Measurements from ENCODE around the gene USB1.

Gene USB1

DNA sequence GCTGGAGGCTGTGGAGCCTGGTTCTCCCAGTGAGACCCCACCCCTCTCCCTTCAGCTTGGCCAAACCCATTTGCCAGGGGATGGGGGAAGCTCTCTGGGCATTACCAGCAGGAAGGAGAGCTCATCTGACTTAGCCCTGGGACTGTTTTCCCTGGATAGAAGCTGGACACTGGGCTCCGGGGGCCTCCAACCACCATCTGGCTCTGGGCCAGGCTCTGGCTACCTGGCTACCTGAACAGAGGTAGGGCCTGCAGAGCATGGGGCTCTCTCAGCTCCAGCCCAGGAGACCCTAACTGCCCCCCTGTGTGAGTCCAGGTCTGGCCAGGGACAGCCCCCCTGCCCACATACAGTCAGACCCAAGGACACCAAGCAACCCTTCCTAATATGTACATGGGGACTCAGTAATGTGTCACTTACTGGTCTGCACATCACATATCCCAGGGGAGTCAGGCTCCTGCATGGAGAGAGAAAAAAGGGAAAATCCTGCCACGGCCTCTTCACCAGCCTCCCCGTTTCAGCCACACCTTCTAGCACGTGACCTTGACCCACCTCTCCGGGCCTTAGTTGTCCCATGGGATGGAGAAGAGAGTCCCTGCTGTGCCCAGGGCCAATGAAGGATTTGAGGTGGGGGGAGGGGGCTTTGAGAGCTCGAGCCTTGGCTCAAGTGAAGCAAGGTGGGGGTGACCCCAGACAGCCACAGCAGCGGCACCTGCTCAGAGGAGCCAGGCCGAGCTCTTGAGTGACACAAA, 44.1 kb upstream of the USB1 start:
- no peaks in the 10 kb centered on the region for H3K36me3 Mint-ChIP-seq (ENCODE audit: low read depth)
- no peak overlapping the region for H3K27ac Mint-ChIP-seq
- no peak overlapping the region for H3K4me3 Mint-ChIP-seq
- no peak for TF ChIP-seq CTCF (IDR thresholded peaks at IDR 0.05)
- H3K27me3 Mint-ChIP-seq (ENCODE audit: low read depth, poor library complexity): peaks cover 5% of the 10 kb centered on the region
- no peak for DNase-seq
- H3K4me1 Mint-ChIP-seq: peaks cover 4% of the 10 kb centered on the region
- no peaks in the 10 kb centered on the region for H3K9me3 Mint-ChIP-seq

GRCh38 chr16:57957673-57958392, 43.4 kb upstream of the USB1 start:
- TF ChIP-seq CTCF (IDR thresholded peaks at IDR 0.05): no peak
- H3K36me3 Mint-ChIP-seq (ENCODE audit: low read depth): no peaks in the 10 kb centered on the region
- H3K4me3 Mint-ChIP-seq: no peak overlapping the region
- no peaks in the 10 kb centered on the region for H3K9me3 Mint-ChIP-seq
- H3K4me1 Mint-ChIP-seq: peaks cover 4% of the 10 kb centered on the region
- peaks cover 5% of the 10 kb centered on the region for H3K27me3 Mint-ChIP-seq (ENCODE audit: low read depth, poor library complexity)
- no peak overlapping the region for H3K27ac Mint-ChIP-seq
- no peak for DNase-seq

- H3K9me3 Mint-ChIP-seq: no peaks in the 10 kb centered on the region
- no peaks in the 10 kb centered on the region for H3K36me3 Mint-ChIP-seq (ENCODE audit: low read depth)
- DNase-seq: no peak
- H3K4me1 Mint-ChIP-seq: peaks cover 4% of the 10 kb centered on the region
- no peak for TF ChIP-seq CTCF (IDR thresholded peaks at IDR 0.05)
- H3K4me3 Mint-ChIP-seq: no peak overlapping the region
- H3K27ac Mint-ChIP-seq: peak overlapping the region; percentile 51
- H3K27me3 Mint-ChIP-seq (ENCODE audit: low read depth, poor library complexity): peaks cover 5% of the 10 kb centered on the region
These were observed 42.7 kb upstream of the USB1 start for GRCh38 chr16:57958544-57958943.

DNA sequence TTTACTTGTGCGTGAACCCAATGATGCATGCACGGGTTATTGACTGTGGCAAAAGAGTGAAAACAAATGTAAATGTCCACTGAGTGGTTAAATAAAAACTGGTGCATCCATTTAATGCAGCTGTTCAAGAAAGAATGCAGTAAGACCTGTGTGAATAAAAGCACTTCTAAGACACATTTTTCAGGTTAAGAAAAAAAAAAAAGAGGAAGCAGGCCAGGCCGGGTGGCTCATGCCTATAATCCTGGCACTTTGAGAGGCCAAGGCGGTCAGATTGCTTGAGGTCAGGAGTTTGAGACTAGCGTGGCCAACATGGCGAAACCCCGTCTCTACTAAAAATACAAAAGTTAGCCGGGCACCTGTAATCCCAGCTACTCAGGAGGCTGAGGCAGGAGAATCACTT, 42.1 kb upstream of the USB1 start:
- peaks cover 4% of the 10 kb centered on the region for H3K4me1 Mint-ChIP-seq
- no peaks in the 10 kb centered on the region for H3K36me3 Mint-ChIP-seq (ENCODE audit: low read depth)
- H3K4me3 Mint-ChIP-seq: no peak overlapping the region
- H3K9me3 Mint-ChIP-seq: no peaks in the 10 kb centered on the region
- no peak for TF ChIP-seq CTCF (IDR thresholded peaks at IDR 0.05)
- peak overlapping the region; percentile 70 for H3K27ac Mint-ChIP-seq
- DNase-seq: no peak
- H3K27me3 Mint-ChIP-seq (ENCODE audit: low read depth, poor library complexity): peaks cover 5% of the 10 kb centered on the region

DNA sequence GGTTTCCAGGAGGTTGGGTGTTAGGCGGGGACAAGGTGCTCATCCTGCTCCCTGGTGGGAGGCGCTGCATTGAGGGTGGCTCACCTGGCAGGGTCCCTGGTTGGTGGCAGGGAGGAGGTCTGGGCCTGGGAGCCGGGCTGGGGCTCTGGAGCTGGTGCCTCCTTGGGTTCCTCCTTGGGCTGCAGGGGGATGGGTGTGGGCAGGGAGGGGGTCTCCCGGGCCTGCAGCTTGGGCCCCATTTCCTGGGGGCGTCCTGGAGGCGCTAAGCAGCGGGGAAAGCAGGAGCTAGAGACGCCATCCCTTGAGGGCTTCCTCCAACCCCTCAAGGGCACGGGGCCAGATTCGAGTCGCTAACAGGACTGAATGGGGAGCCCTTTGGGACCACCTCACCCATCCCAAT, 41.4 kb upstream of the USB1 start:
- H3K36me3 Mint-ChIP-seq (ENCODE audit: low read depth): no peaks in the 10 kb centered on the region
- no peak for TF ChIP-seq CTCF (IDR thresholded peaks at IDR 0.05)

More for the DNA sequence above, 41.4 kb upstream of the USB1 start:
- Mint-ChIP-seq H3K4me1 (peaks cover 4% of the 10 kb centered on the region), H3K9me3 (no peaks in the 10 kb centered on the region), H3K27me3 (ENCODE audit: low read depth, poor library complexity) (peaks cover 5% of the 10 kb centered on the region), H3K4me3 (no peak overlapping the region), H3K27ac (no peak overlapping the region)
- DNase-seq: no peak

All from nephron progenitor cell (in vitro differentiated cells).